ENCODE data around the gene PRKAR2B. TPM values are rescaled to one million over a fixed set of nuclear protein-coding genes. Genes with fewer than 3 reads are reported as not detected.

PRKAR2B gene
- total RNA-seq, 1 donor from 2014 or later, result 75.2 TPM

Other genes starting within 250 kb of the PRKAR2B start
- 11.6 and 12.2 TPM in 2 replicates for gene PIK3CG, start 179.4 kb upstream of the PRKAR2B start, total RNA-seq
- 111 and 129 TPM in 2 replicates for gene HBP1, start 124.3 kb downstream of the PRKAR2B start, total RNA-seq

All from pulmonary artery endothelial cell (primary cell).